ENCODE data around the gene RAB40B.

The RAB40B gene

GRCh38 chr17:82619211-82619610, 79.3 kb downstream of the RAB40B start:
- ChIA-PET POLR2A (no interaction called here), CTCF (no interaction called here)
- Histone ChIP-seq H3K9me3 (ENCODE audit: control extremely low read depth in 1 of 5, control insufficient read depth in 4 of 5, insufficient read depth in 2 of 5, low read depth in 1 of 5, low read length in 4 of 5) (no peaks in the 10 kb centered on the region), H3K36me3 (ENCODE audit: control insufficient read depth in 4 of 4, insufficient read depth in 4 of 4, low read length in 3 of 4) (peaks cover 0 to 85% (median 61%) of the 10 kb centered on the region in 4 experiments), H3K4me3 (ENCODE audit: control insufficient read depth in 1 of 7, extremely low read depth in 1 of 7, insufficient read depth in 4 of 7, low read depth in 2 of 7, low read length in 6 of 7) (no peak overlapping the region), H3K4me1 (ENCODE audit: control extremely low read depth in 1 of 4, control insufficient read depth in 4 of 4, insufficient read depth in 4 of 4, low read length in 3 of 4) (peaks cover 0 to 5% (median 0%) of the 10 kb centered on the region in 4 experiments), H3K27me3 (replicated peaks in 2 of 5; ENCODE audit: control insufficient read depth in 4 of 5, insufficient read depth in 5 of 5, low read length in 4 of 5) (no peaks in the 10 kb centered on the region), H3K27ac (ENCODE audit: insufficient read depth in 1 of 2, low read depth in 1 of 2, low read length in 2 of 2, poor library complexity in 1 of 2, severe bottlenecking in 2 of 2) (no peak overlapping the region)
- DNase-seq = no peak
- WGBS (ENCODE audit: insufficient coverage) = 94% methylated on average over 5 of the region's 7 CpGs

GRCh38 chr17:82616021-82616711, 82.3 kb downstream of the RAB40B start:
- H3K4me3 ChIP-seq (ENCODE audit: control insufficient read depth in 1 of 7, extremely low read depth in 1 of 7, insufficient read depth in 4 of 7, low read depth in 2 of 7, low read length in 6 of 7) = no peak overlapping the region
- WGBS (ENCODE audit: insufficient coverage) = 94% methylated on average over 17 of the region's 22 CpGs

GRCh38 chr17:82615084-82616020, 83.1 kb downstream of the RAB40B start:
- no peaks in the 10 kb centered on the region for H3K9me3 ChIP-seq (ENCODE audit: control extremely low read depth in 1 of 5, control insufficient read depth in 4 of 5, insufficient read depth in 2 of 5, low read depth in 1 of 5, low read length in 4 of 5)
- no peak overlapping the region for H3K27ac ChIP-seq (ENCODE audit: insufficient read depth in 1 of 2, low read depth in 1 of 2, low read length in 2 of 2, poor library complexity in 1 of 2, severe bottlenecking in 2 of 2)
- H3K4me1 ChIP-seq (ENCODE audit: control extremely low read depth in 1 of 4, control insufficient read depth in 4 of 4, insufficient read depth in 4 of 4, low read length in 3 of 4) = no peaks in the 10 kb centered on the region
- no peaks in the 10 kb centered on the region for H3K27me3 ChIP-seq (replicated peaks in 2 of 5; ENCODE audit: control insufficient read depth in 4 of 5, insufficient read depth in 5 of 5, low read length in 4 of 5)
- CTCF ChIA-PET = interaction anchor here (0.7 to 1.0 kb wide), 2 partner anchors 12 to 55 kb away, joined by 3 read pairs; no protein-coding TSS in a partner anchor
- H3K36me3 ChIP-seq (ENCODE audit: control insufficient read depth in 4 of 4, insufficient read depth in 4 of 4, low read length in 3 of 4) = peaks cover 3 to 72% (median 50%) of the 10 kb centered on the region in 4 experiments
- WGBS (ENCODE audit: insufficient coverage) = 98% methylated on average over 44 of the region's 45 CpGs
- POLR2A ChIA-PET = no interaction called here
- DNase-seq = no peak
- no peak overlapping the region for H3K4me3 ChIP-seq (ENCODE audit: control insufficient read depth in 1 of 7, extremely low read depth in 1 of 7, insufficient read depth in 4 of 7, low read depth in 2 of 7, low read length in 6 of 7)

More at GRCh38 chr17:82616021-82616711, 82.3 kb downstream of the RAB40B start:
- H3K4me1 ChIP-seq (ENCODE audit: control extremely low read depth in 1 of 4, control insufficient read depth in 4 of 4, insufficient read depth in 4 of 4, low read length in 3 of 4) = no peaks in the 10 kb centered on the region
- POLR2A ChIA-PET = no interaction called here
- peaks cover 3 to 76% (median 54%) of the 10 kb centered on the region in 4 experiments for H3K36me3 ChIP-seq (ENCODE audit: control insufficient read depth in 4 of 4, insufficient read depth in 4 of 4, low read length in 3 of 4)
- H3K27ac ChIP-seq (ENCODE audit: insufficient read depth in 1 of 2, low read depth in 1 of 2, low read length in 2 of 2, poor library complexity in 1 of 2, severe bottlenecking in 2 of 2) = no peak overlapping the region
- H3K9me3 ChIP-seq (ENCODE audit: control extremely low read depth in 1 of 5, control insufficient read depth in 4 of 5, insufficient read depth in 2 of 5, low read depth in 1 of 5, low read length in 4 of 5) = no peaks in the 10 kb centered on the region
- CTCF ChIA-PET = interaction anchor here (0.7 kb wide), 1 partner anchor 55 kb away, joined by 3 read pairs; no protein-coding TSS in a partner anchor
- no peak for DNase-seq
- H3K27me3 ChIP-seq (replicated peaks in 2 of 5; ENCODE audit: control insufficient read depth in 4 of 5, insufficient read depth in 5 of 5, low read length in 4 of 5) = no peaks in the 10 kb centered on the region

GRCh38 chr17:82614095-82614631, 84.3 kb downstream of the RAB40B start:
- POLR2A ChIA-PET = no interaction called here
- no peak overlapping the region for H3K4me3 ChIP-seq (ENCODE audit: control insufficient read depth in 1 of 7, extremely low read depth in 1 of 7, insufficient read depth in 4 of 7, low read depth in 2 of 7, low read length in 6 of 7)
- H3K4me1 ChIP-seq (ENCODE audit: control extremely low read depth in 1 of 4, control insufficient read depth in 4 of 4, insufficient read depth in 4 of 4, low read length in 3 of 4) = no peaks in the 10 kb centered on the region
- H3K9me3 ChIP-seq (ENCODE audit: control extremely low read depth in 1 of 5, control insufficient read depth in 4 of 5, insufficient read depth in 2 of 5, low read depth in 1 of 5, low read length in 4 of 5) = no peaks in the 10 kb centered on the region
- CTCF ChIA-PET = interaction anchor here (1.0 kb wide), 1 partner anchor 11 kb away, joined by 3 read pairs; no protein-coding TSS in a partner anchor
- 97% methylated on average over 9 of the region's 22 CpGs for WGBS (ENCODE audit: insufficient coverage)
- peaks cover 8 to 66% (median 47%) of the 10 kb centered on the region in 4 experiments for H3K36me3 ChIP-seq (ENCODE audit: control insufficient read depth in 4 of 4, insufficient read depth in 4 of 4, low read length in 3 of 4)
- H3K27ac ChIP-seq (ENCODE audit: insufficient read depth in 1 of 2, low read depth in 1 of 2, low read length in 2 of 2, poor library complexity in 1 of 2, severe bottlenecking in 2 of 2) = no peak overlapping the region
- DNase-seq = no peak
- H3K27me3 ChIP-seq (replicated peaks in 2 of 5; ENCODE audit: control insufficient read depth in 4 of 5, insufficient read depth in 5 of 5, low read length in 4 of 5) = no peaks in the 10 kb centered on the region

- no peak overlapping the region for H3K4me3 ChIP-seq (ENCODE audit: control insufficient read depth in 1 of 7, extremely low read depth in 1 of 7, insufficient read depth in 4 of 7, low read depth in 2 of 7, low read length in 6 of 7)
- peaks cover 8 to 64% (median 45%) of the 10 kb centered on the region in 4 experiments for H3K36me3 ChIP-seq (ENCODE audit: control insufficient read depth in 4 of 4, insufficient read depth in 4 of 4, low read length in 3 of 4)
- H3K4me1 ChIP-seq (ENCODE audit: control extremely low read depth in 1 of 4, control insufficient read depth in 4 of 4, insufficient read depth in 4 of 4, low read length in 3 of 4) = no peaks in the 10 kb centered on the region
- no peaks in the 10 kb centered on the region for H3K27me3 ChIP-seq (replicated peaks in 2 of 5; ENCODE audit: control insufficient read depth in 4 of 5, insufficient read depth in 5 of 5, low read length in 4 of 5)
- H3K27ac ChIP-seq (ENCODE audit: insufficient read depth in 1 of 2, low read depth in 1 of 2, low read length in 2 of 2, poor library complexity in 1 of 2, severe bottlenecking in 2 of 2) = no peak overlapping the region
- ChIA-PET CTCF (no interaction called here), POLR2A (no interaction called here)
- DNase-seq = no peak
- H3K9me3 ChIP-seq (ENCODE audit: control extremely low read depth in 1 of 5, control insufficient read depth in 4 of 5, insufficient read depth in 2 of 5, low read depth in 1 of 5, low read length in 4 of 5) = no peaks in the 10 kb centered on the region
- WGBS (ENCODE audit: insufficient coverage) = 96% methylated on average over 37 of the region's 37 CpGs
These were observed 85.0 kb downstream of the RAB40B start for GRCh38 chr17:82613283-82614094.

- POLR2A ChIA-PET = interaction anchor here (0.5 to 0.8 kb wide), 2 partner anchors 11 to 58 kb away, joined by 3 to 5 read pairs; no protein-coding TSS in a partner anchor
These were observed 87.1 kb downstream of the RAB40B start for GRCh38 chr17:82611140-82612058.

More at GRCh38 chr17:82611140-82612058, 87.1 kb downstream of the RAB40B start:
- H3K4me1 ChIP-seq (ENCODE audit: control extremely low read depth in 1 of 4, control insufficient read depth in 4 of 4, insufficient read depth in 4 of 4, low read length in 3 of 4) = no peaks in the 10 kb centered on the region
- no peaks in the 10 kb centered on the region for H3K27me3 ChIP-seq (replicated peaks in 2 of 5; ENCODE audit: control insufficient read depth in 4 of 5, insufficient read depth in 5 of 5, low read length in 4 of 5)
- CTCF ChIA-PET = interaction anchor here (1.1 kb wide), 1 partner anchor 17 kb away, joined by 3 read pairs; no protein-coding TSS in a partner anchor
- no peak overlapping the region for H3K4me3 ChIP-seq (ENCODE audit: control insufficient read depth in 1 of 7, extremely low read depth in 1 of 7, insufficient read depth in 4 of 7, low read depth in 2 of 7, low read length in 6 of 7)
- H3K27ac ChIP-seq (ENCODE audit: insufficient read depth in 1 of 2, low read depth in 1 of 2, low read length in 2 of 2, poor library complexity in 1 of 2, severe bottlenecking in 2 of 2) = no peak overlapping the region
- H3K9me3 ChIP-seq (ENCODE audit: control extremely low read depth in 1 of 5, control insufficient read depth in 4 of 5, insufficient read depth in 2 of 5, low read depth in 1 of 5, low read length in 4 of 5) = no peaks in the 10 kb centered on the region
- no peak for DNase-seq
- peaks cover 8 to 48% (median 35%) of the 10 kb centered on the region in 4 experiments for H3K36me3 ChIP-seq (ENCODE audit: control insufficient read depth in 4 of 4, insufficient read depth in 4 of 4, low read length in 3 of 4)
- WGBS (ENCODE audit: insufficient coverage) = 94% methylated on average over 15 of the region's 21 CpGs
